ENCODE measurements around the gene NT5DC3. TPM values are rescaled to one million over a fixed set of nuclear protein-coding genes. Genes with fewer than 3 reads are reported as not detected.

The NT5DC3 gene
- total and polyA plus RNA-seq, 2 donors (not counting 3 experiments of a cell fraction or from before 2014, with no cell fraction given) = 1.5 to 6.7 TPM

GRCh38 chr12:103791350-103791920, 49.6 kb downstream of the NT5DC3 start:
- H3K9me1 ChIP-seq (replicated peaks; ENCODE audit: control insufficient read depth, extremely low read depth, insufficient read depth, low read length) = no peaks in the 10 kb centered on the region
- no peak overlapping the region for H3K27ac ChIP-seq (ENCODE audit: insufficient read depth, low read depth, low read length)
- BruUV-seq (replicated peaks) = no TSS peak
- no peak overlapping the region for H3K4me2 ChIP-seq (ENCODE audit: insufficient read depth, low read length)
- intact Hi-C loops (cut with micrococcal nuclease) = no loop called here
- H3K9me3 ChIP-seq (replicated peaks; ENCODE audit: control insufficient read depth, insufficient read depth, low read length) = no peaks in the 10 kb centered on the region
- FAIRE-seq = no peak
- H3K27me3 ChIP-seq (ENCODE audit: control insufficient read depth in 2 of 2, insufficient read depth in 2 of 2, low read length in 2 of 2) = no peaks in the 10 kb centered on the region
- no peaks in the 10 kb centered on the region for H3K79me2 ChIP-seq (ENCODE audit: control insufficient read depth, insufficient read depth, low read length)
- H3K4me3 ChIP-seq (replicated peaks in 1 of 3; ENCODE audit: insufficient read depth in 1 of 3, low read depth in 1 of 3, low read length in 3 of 3) = no peak overlapping the region
- ChIA-PET CTCF (interaction anchor here (0.8 kb wide), 1 partner anchor 43 kb away, joined by 3 read pairs; no protein-coding TSS in a partner anchor), POLR2A (no interaction called here)
- TF ChIP-seq CTCF (IDR thresholded peaks at IDR 0.05; ENCODE audit: extremely low read depth in 1 of 2, insufficient read depth in 1 of 2, low read depth in 1 of 2, low read length in 2 of 2) = no peak
- TF ChIP-seq MAX (IDR thresholded peaks at IDR 0.05; ENCODE audit: insufficient read depth, insufficient read length) = no peak
- TF ChIP-seq EZH2 (IDR thresholded peaks at IDR 0.05; ENCODE audit: borderline replicate concordance, low read depth, low read length, severe bottlenecking) = no peak
- no peak for TF ChIP-seq MYC (IDR thresholded peaks at IDR 0.05; ENCODE audit: low read depth, low read length)
- no peak for TF ChIP-seq FOS (IDR thresholded peaks at IDR 0.05; ENCODE audit: borderline replicate concordance, insufficient read depth, low read length)
- no peak for TF ChIP-seq POLR2A (IDR thresholded peaks at IDR 0.05; ENCODE audit: low read depth, low read length)
- no peak for TF ChIP-seq JUN (IDR thresholded peaks at IDR 0.05; ENCODE audit: borderline replicate concordance, insufficient read depth, insufficient read length, low read depth)
- no peak for TF ChIP-seq POLR2AphosphoS5 (IDR thresholded peaks at IDR 0.05; ENCODE audit: insufficient read depth, low read depth, low read length)
- TF ChIP-seq GATA2 (IDR thresholded peaks at IDR 0.05; ENCODE audit: insufficient read depth, insufficient read length, low read depth, low read length) = no peak
- no peaks in the 10 kb centered on the region for H4K20me1 ChIP-seq (replicated peaks; ENCODE audit: control insufficient read depth, extremely low read depth, insufficient read depth, low read length)
- no peaks in the 10 kb centered on the region for H3K4me1 ChIP-seq (ENCODE audit: control insufficient read depth, extremely low read depth, insufficient read depth, low read length)
- no peak overlapping the region for H3K9ac ChIP-seq (replicated peaks; ENCODE audit: extremely low read depth, insufficient read depth, low read length)
- dilution Hi-C loops (cut with MboI; ENCODE audit: extremely low pct_ligation_motif_present, low sequenced_read_pairs) = no loop called here
- no peak overlapping the region for H2AFZ ChIP-seq (ENCODE audit: low read depth, low read length)
- no peak for DNase-seq (ENCODE audit: low read depth, low spot score)
- H3K36me3 ChIP-seq (ENCODE audit: control insufficient read depth in 2 of 2, extremely low read depth in 1 of 2, insufficient read depth in 2 of 2, low read length in 2 of 2) = no peaks in the 10 kb centered on the region

Data from endothelial cell of umbilical vein (primary cell).